ENCODE measurements around the gene ZNHIT3. TPM values are rescaled to one million over a fixed set of nuclear protein-coding genes. Genes with fewer than 3 reads are reported as not detected.

The ZNHIT3 gene
- total RNA-seq, 1 experiment from 2014 or later, result 84.2 TPM

- DNase-seq (ENCODE audit: low read depth), result peak; percentile 95
- in situ Hi-C loops (cut with HindIII; ENCODE audit: low pct_unique_long_range_greater_than_20kb, low sequenced_read_pairs), result no loop called here
Measured at GRCh38 chr17:36534840-36535668, 48.6 kb downstream of the ZNHIT3 start, which contains the start of the genes MYO19 and PIGW. MYO19 (minus strand) TSS chr17:36534868; CDS start chr17:36532538, 2,330 bp downstream. PIGW (plus strand) TSS chr17:36534987; CDS start chr17:36537102, 2,115 bp downstream.

- in situ Hi-C loops (cut with HindIII; ENCODE audit: low pct_unique_long_range_greater_than_20kb, low sequenced_read_pairs), result no loop called here
Measured at GRCh38 chr17:36535669-36536081, 49.2 kb downstream of the ZNHIT3 start.

GRCh38 chr17:36540696-36541095 lies 54.2 kb downstream of the ZNHIT3 start:
- no peak for DNase-seq (ENCODE audit: low read depth)
- in situ Hi-C loops (cut with HindIII; ENCODE audit: low pct_unique_long_range_greater_than_20kb, low sequenced_read_pairs), result no loop called here

More at GRCh38 chr17:36535669-36536081, 49.2 kb downstream of the ZNHIT3 start:
- no peak for DNase-seq (ENCODE audit: low read depth)

- DNase-seq (ENCODE audit: low read depth), result no peak
- in situ Hi-C loops (cut with HindIII; ENCODE audit: low pct_unique_long_range_greater_than_20kb, low sequenced_read_pairs), result no loop called here
Measured at GRCh38 chr17:36542755-36543154, 56.3 kb downstream of the ZNHIT3 start.

GRCh38 chr17:36544044-36544306 lies 57.5 kb downstream of the ZNHIT3 start:
- in situ Hi-C loops (cut with HindIII; ENCODE audit: low pct_unique_long_range_greater_than_20kb, low sequenced_read_pairs), result no loop called here
- DNase-seq (ENCODE audit: low read depth), result peak; percentile 62

GRCh38 chr17:36544307-36545076 lies 58.0 kb downstream of the ZNHIT3 start, which contains the start of gene GGNBP2:
GGNBP2 (plus strand) TSS chr17:36544919; CDS start chr17:36545725, 806 bp downstream.
- in situ Hi-C loops (cut with HindIII; ENCODE audit: low pct_unique_long_range_greater_than_20kb, low sequenced_read_pairs), result no loop called here
- DNase-seq (ENCODE audit: low read depth), result peak; percentile 91

- no peak for DNase-seq (ENCODE audit: low read depth)
- in situ Hi-C loops (cut with HindIII; ENCODE audit: low pct_unique_long_range_greater_than_20kb, low sequenced_read_pairs), result no loop called here
Measured at GRCh38 chr17:36545077-36545464, 58.6 kb downstream of the ZNHIT3 start.

Other genes starting within 250 kb of the ZNHIT3 start
- not detected in 2 replicates for gene TBC1D3I, start 222.1 kb upstream of the ZNHIT3 start, total RNA-seq (2014; rRNA removed; shearing (Covaris generic); ENCODE audit: low replicate concordance)
- gene TBC1D3G, start 162.8 kb upstream of the ZNHIT3 start, total RNA-seq (2014; rRNA removed; shearing (Covaris generic); ENCODE audit: low replicate concordance), result not detected in 2 replicates
- not detected in 2 replicates for gene TBC1D3H, start 98.2 kb upstream of the ZNHIT3 start, total RNA-seq (2014; rRNA removed; shearing (Covaris generic); ENCODE audit: low replicate concordance)
- 47.5 and 98.5 TPM in 2 replicates for gene MYO19, start 48.2 kb downstream of the ZNHIT3 start, total RNA-seq (2014; rRNA removed; shearing (Covaris generic); ENCODE audit: low replicate concordance)
- gene PIGW, start 48.3 kb downstream of the ZNHIT3 start, total RNA-seq (2014; rRNA removed; shearing (Covaris generic); ENCODE audit: low replicate concordance), result 3.9 and 6.3 TPM in 2 replicates
- gene GGNBP2, start 58.2 kb downstream of the ZNHIT3 start, total RNA-seq (2014; rRNA removed; shearing (Covaris generic); ENCODE audit: low replicate concordance), result 30.0 and 40.0 TPM in 2 replicates
- gene DHRS11, start 105.2 kb downstream of the ZNHIT3 start, total RNA-seq (2014; rRNA removed; shearing (Covaris generic); ENCODE audit: low replicate concordance), result 27.8 and 38.1 TPM in 2 replicates
- gene MRM1, start 114.9 kb downstream of the ZNHIT3 start, total RNA-seq (2014; rRNA removed; shearing (Covaris generic); ENCODE audit: low replicate concordance), result 13.5 and 17.2 TPM in 2 replicates